OCI-LY7 (cell line): Measurements from ENCODE around the gene CMTM4.

Experiments
- EZH2phosphoT487 ChIP-seq: fragments of 200-600 bp; sonication (generic); IDR thresholded peaks from 2 replicates; pipeline ENCODE4 v1.6.1; 2018; ENCODE audit warnings: low read depth, borderline replicate concordance, mild to moderate bottlenecking, mixed run types, antibody characterized with exemption, low read length, moderate library complexity, mixed read lengths
- TF ChIP-seq, protein P1 (sequence below): fragments of 200-600 bp; sonication (generic); conservative IDR thresholded peaks from 2 replicates; pipeline ENCODE4 v1.5.1; 2014; ENCODE audit warnings: mild to moderate bottlenecking, antibody characterized with exemption, low read length, moderate library complexity, mixed read lengths

DNA sequence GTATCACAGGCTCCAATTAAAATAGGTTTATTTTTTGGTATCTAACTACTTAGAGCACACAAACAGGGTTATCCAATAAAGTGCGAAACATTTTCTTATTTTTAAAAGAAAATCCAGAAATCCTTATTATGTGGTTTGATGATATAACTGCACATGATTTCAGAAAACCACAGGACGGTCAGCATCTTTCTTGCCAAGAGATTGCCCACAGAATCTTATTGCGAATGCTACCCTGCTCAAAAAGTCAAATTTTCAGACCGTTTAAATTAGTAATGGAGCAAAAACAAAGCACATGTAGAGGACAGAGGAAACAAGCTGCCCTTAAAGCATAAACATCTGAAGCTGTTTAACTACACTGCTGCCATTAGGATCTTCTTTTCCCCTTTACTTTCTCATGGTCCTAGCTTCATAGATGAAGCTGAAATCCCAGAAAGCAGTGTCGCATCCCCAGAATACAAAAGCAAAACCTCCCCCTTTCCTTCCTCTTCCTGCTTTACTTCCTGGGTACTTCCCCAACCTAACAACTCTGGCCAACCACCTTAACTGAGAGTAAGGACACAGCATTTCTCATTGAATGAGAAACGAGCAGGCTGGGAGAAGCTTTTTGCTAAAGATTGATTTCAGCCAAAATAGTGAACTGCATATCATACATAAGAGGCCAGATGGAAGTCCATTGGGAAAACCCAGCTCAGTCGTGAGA, 43.7 kb downstream of the CMTM4 start:
- TF ChIP-seq, protein P1, sequence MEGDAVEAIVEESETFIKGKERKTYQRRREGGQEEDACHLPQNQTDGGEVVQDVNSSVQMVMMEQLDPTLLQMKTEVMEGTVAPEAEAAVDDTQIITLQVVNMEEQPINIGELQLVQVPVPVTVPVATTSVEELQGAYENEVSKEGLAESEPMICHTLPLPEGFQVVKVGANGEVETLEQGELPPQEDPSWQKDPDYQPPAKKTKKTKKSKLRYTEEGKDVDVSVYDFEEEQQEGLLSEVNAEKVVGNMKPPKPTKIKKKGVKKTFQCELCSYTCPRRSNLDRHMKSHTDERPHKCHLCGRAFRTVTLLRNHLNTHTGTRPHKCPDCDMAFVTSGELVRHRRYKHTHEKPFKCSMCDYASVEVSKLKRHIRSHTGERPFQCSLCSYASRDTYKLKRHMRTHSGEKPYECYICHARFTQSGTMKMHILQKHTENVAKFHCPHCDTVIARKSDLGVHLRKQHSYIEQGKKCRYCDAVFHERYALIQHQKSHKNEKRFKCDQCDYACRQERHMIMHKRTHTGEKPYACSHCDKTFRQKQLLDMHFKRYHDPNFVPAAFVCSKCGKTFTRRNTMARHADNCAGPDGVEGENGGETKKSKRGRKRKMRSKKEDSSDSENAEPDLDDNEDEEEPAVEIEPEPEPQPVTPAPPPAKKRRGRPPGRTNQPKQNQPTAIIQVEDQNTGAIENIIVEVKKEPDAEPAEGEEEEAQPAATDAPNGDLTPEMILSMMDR: no peak
- no peak for TF ChIP-seq EZH2phosphoT487
